ENCODE measurements around the gene IRF3.

The IRF3 gene

GRCh38 chr19:49645995-49646394 is 19.7 kb downstream of the IRF3 start:
- no peak for TF ChIP-seq OSR1 (CRISPR knock-in tag; IDR thresholded peaks at IDR 0.05)
- no peak for TF ChIP-seq PATZ1 (CRISPR knock-in tag; IDR thresholded peaks at IDR 0.05; ENCODE audit: borderline replicate concordance)
- TF ChIP-seq TOX (CRISPR knock-in tag; IDR thresholded peaks at IDR 0.05; ENCODE audit: borderline replicate concordance) = no peak
- no peak for TF ChIP-seq RARB (CRISPR knock-in tag; IDR thresholded peaks at IDR 0.05)
- no peak for TF ChIP-seq CSRNP3 (CRISPR knock-in tag; IDR thresholded peaks at IDR 0.05)
- no peak for TF ChIP-seq ZFP30 (CRISPR knock-in tag; IDR thresholded peaks at IDR 0.05)
- TF ChIP-seq ISL1 (CRISPR knock-in tag; IDR thresholded peaks at IDR 0.05) = no peak
- no peak for TF ChIP-seq GLIS3 (CRISPR knock-in tag; IDR thresholded peaks at IDR 0.05)
- ATAC-seq = no peak

GRCh38 chr19:49645592-49645991 is 20.1 kb downstream of the IRF3 start:
- TF ChIP-seq PATZ1 (CRISPR knock-in tag; IDR thresholded peaks at IDR 0.05; ENCODE audit: borderline replicate concordance) (no peak), ZFP3 (CRISPR knock-in tag; IDR thresholded peaks at IDR 0.05) (no peak), ZFP30 (CRISPR knock-in tag; IDR thresholded peaks at IDR 0.05) (no peak), POU6F1 (CRISPR knock-in tag; IDR thresholded peaks at IDR 0.05; ENCODE audit: borderline replicate concordance, low read depth) (no peak), CSRNP3 (CRISPR knock-in tag; IDR thresholded peaks at IDR 0.05) (no peak), TOX (CRISPR knock-in tag; IDR thresholded peaks at IDR 0.05; ENCODE audit: borderline replicate concordance) (no peak), ZNF565 (CRISPR knock-in tag; conservative IDR thresholded peaks at IDR 0.05; ENCODE audit: low read depth) (no peak), SNAI2 (CRISPR knock-in tag; IDR thresholded peaks at IDR 0.05) (no peak), PPARA (CRISPR knock-in tag; IDR thresholded peaks at IDR 0.05; ENCODE audit: borderline replicate concordance) (no peak), ISL1 (CRISPR knock-in tag; IDR thresholded peaks at IDR 0.05) (no peak), OSR1 (CRISPR knock-in tag; IDR thresholded peaks at IDR 0.05) (no peak), RARB (CRISPR knock-in tag; IDR thresholded peaks at IDR 0.05) (no peak)
- no peak for ATAC-seq

- no peak for ATAC-seq
- TF ChIP-seq PATZ1 (CRISPR knock-in tag; IDR thresholded peaks at IDR 0.05; ENCODE audit: borderline replicate concordance) (no peak), CSDC2 (CRISPR knock-in tag; IDR thresholded peaks at IDR 0.05) (no peak), BACH2 (CRISPR knock-in tag; IDR thresholded peaks at IDR 0.05; ENCODE audit: borderline replicate concordance) (no peak), ARNTL (CRISPR knock-in tag; IDR thresholded peaks at IDR 0.05; ENCODE audit: borderline replicate concordance, low read depth) (no peak), PPARA (CRISPR knock-in tag; IDR thresholded peaks at IDR 0.05; ENCODE audit: borderline replicate concordance) (no peak), ISL1 (CRISPR knock-in tag; IDR thresholded peaks at IDR 0.05) (no peak), OSR1 (CRISPR knock-in tag; IDR thresholded peaks at IDR 0.05) (no peak), TCF4 (CRISPR knock-in tag; IDR thresholded peaks at IDR 0.05; ENCODE audit: borderline replicate concordance) (no peak), RARB (CRISPR knock-in tag; IDR thresholded peaks at IDR 0.05) (no peak), ZNF70 (CRISPR knock-in tag; IDR thresholded peaks at IDR 0.05) (no peak), ZC3H10 (CRISPR knock-in tag; IDR thresholded peaks at IDR 0.05) (no peak), ESRRG (CRISPR knock-in tag; IDR thresholded peaks at IDR 0.05) (no peak), TOX (CRISPR knock-in tag; IDR thresholded peaks at IDR 0.05; ENCODE audit: borderline replicate concordance) (no peak), ZFP3 (CRISPR knock-in tag; IDR thresholded peaks at IDR 0.05) (no peak), SNAI2 (CRISPR knock-in tag; IDR thresholded peaks at IDR 0.05) (no peak), ZNF565 (CRISPR knock-in tag; conservative IDR thresholded peaks at IDR 0.05; ENCODE audit: low read depth) (no peak), ZFP30 (CRISPR knock-in tag; IDR thresholded peaks at IDR 0.05) (no peak)
These were observed 22.2 kb downstream of the IRF3 start for GRCh38 chr19:49643466-49643865.

Data from SK-N-SH treated with all-trans-retinoic acid at 6 μM for 48 hours (cell line).